H9 (cell line): ENCODE results near the gene RIOK2. TPM values are rescaled to one million over a fixed set of nuclear protein-coding genes. Genes with fewer than 3 reads are reported as not detected.

Experiments used
- DNase-seq: peaks from one replicate; pipeline ENCODE4 v3.0.0-alpha.2; 2017
- H2AFZ ChIP-seq: one replicate; pipeline ENCODE4 v1.6.1; 2013; ENCODE audit warnings: mild to moderate bottlenecking, low read length, control low read depth, moderate library complexity
- H2AK5ac ChIP-seq: 2 replicates; pipeline ENCODE4 v1.6.1; 2013; ENCODE audit warnings: low read length, control low read depth, mixed read lengths; ENCODE audit not compliant: insufficient read length
- H2BK120ac ChIP-seq: one replicate; pipeline ENCODE4 v1.6.1; 2013; ENCODE audit warnings: low read depth, mild to moderate bottlenecking, low read length, control low read depth, inconsistent platforms; ENCODE audit not compliant: poor library complexity, severe bottlenecking
- H2BK12ac ChIP-seq: 2 replicates; pipeline ENCODE4 v1.6.1; 2013; ENCODE audit warnings: low read length, control low read depth, mixed read lengths, low read depth; ENCODE audit not compliant: insufficient read length
- H2BK15ac ChIP-seq: 2 replicates; pipeline ENCODE4 v1.6.1; 2013; ENCODE audit warnings: low read depth, low read length, control low read depth
- H2BK20ac ChIP-seq: one replicate; pipeline ENCODE4 v1.6.1; 2013; ENCODE audit warnings: low read depth, mild to moderate bottlenecking, low read length, control low read depth, inconsistent platforms; ENCODE audit not compliant: poor library complexity, severe bottlenecking
- H2BK5ac ChIP-seq: 2 replicates; pipeline ENCODE4 v1.6.1; 2013; ENCODE audit warnings: low read length, control low read depth, mixed read lengths; ENCODE audit not compliant: insufficient read length
- H3K14ac ChIP-seq: 2 replicates; pipeline ENCODE4 v1.6.1; 2013; ENCODE audit warnings: low read length, control low read depth; ENCODE audit not compliant: insufficient read depth
- H3K18ac ChIP-seq: 2 replicates; pipeline ENCODE4 v1.6.1; 2013; ENCODE audit warnings: low read depth, mild to moderate bottlenecking, mixed read lengths, low read length, control low read depth; ENCODE audit not compliant: insufficient read length
- H3K23ac ChIP-seq: 2 replicates; pipeline ENCODE4 v1.6.1; 2013; ENCODE audit warnings: low read length, control low read depth, mixed read lengths, low read depth; ENCODE audit not compliant: insufficient read length
- H3K23me2 ChIP-seq: 2 replicates; pipeline ENCODE4 v1.6.1; 2013; ENCODE audit warnings: low read depth, mild to moderate bottlenecking, mixed read lengths, low read length, control low read depth; ENCODE audit not compliant: insufficient read length, poor library complexity, severe bottlenecking
- H3K27ac ChIP-seq: 2 replicates; pipeline ENCODE4 v1.5.1; 2013; ENCODE audit warnings: low read length, control low read depth, mixed read lengths, low read depth; ENCODE audit not compliant: insufficient read length
- H3K27me3 ChIP-seq: 2 replicates; pipeline ENCODE4 v1.6.1; 2013; ENCODE audit warnings: low read length, control low read depth, inconsistent platforms; ENCODE audit not compliant: insufficient read depth
- H3K4ac ChIP-seq: 2 replicates; pipeline ENCODE4 v1.6.1; 2013; ENCODE audit warnings: low read depth, mild to moderate bottlenecking, control low read depth, inconsistent platforms, low read length, moderate library complexity
- H3K4me1 ChIP-seq: 2 replicates; pipeline ENCODE4 v1.6.1; 2013; ENCODE audit warnings: low read length, control low read depth, inconsistent platforms; ENCODE audit not compliant: insufficient read depth
- H3K4me2 ChIP-seq: 2 replicates; pipeline ENCODE4 v1.6.1; 2013; ENCODE audit warnings: low read length, control low read depth, mixed read lengths; ENCODE audit not compliant: insufficient read length, insufficient read depth
- H3K56ac ChIP-seq: 2 replicates; pipeline ENCODE4 v1.6.1; 2013; ENCODE audit warnings: low read depth, mild to moderate bottlenecking, mixed read lengths, low read length, control low read depth; ENCODE audit not compliant: insufficient read length
- H3K79me1 ChIP-seq: 2 replicates; pipeline ENCODE4 v1.6.1; 2013; ENCODE audit warnings: low read depth, mild to moderate bottlenecking, moderate library complexity, low read length, control low read depth, inconsistent platforms; ENCODE audit not compliant: insufficient read depth, poor library complexity, severe bottlenecking
- H3K79me2 ChIP-seq: 2 replicates; pipeline ENCODE4 v1.6.1; 2013; ENCODE audit warnings: low read length, control low read depth, inconsistent platforms; ENCODE audit not compliant: insufficient read depth
- H3K9ac ChIP-seq: 2 replicates; pipeline ENCODE4 v1.6.1; 2013; ENCODE audit warnings: low read length, control low read depth, mixed read lengths; ENCODE audit not compliant: insufficient read length; ENCODE audit errors: extremely low read depth
- H3K9me3 ChIP-seq: one replicate; pipeline ENCODE4 v1.6.1; 2013; ENCODE audit warnings: low read depth, low read length, inconsistent platforms; ENCODE audit not compliant: control insufficient read depth
- H3T11ph ChIP-seq: one replicate; pipeline ENCODE4 v1.6.1; 2013; ENCODE audit warnings: mild to moderate bottlenecking, low read length, control low read depth, inconsistent platforms
- H4K20me1 ChIP-seq: one replicate; pipeline ENCODE4 v1.6.1; 2013; ENCODE audit not compliant: control insufficient read depth, insufficient read length, insufficient read depth
- H4K5ac ChIP-seq: 2 replicates; pipeline ENCODE4 v1.6.1; 2013; ENCODE audit warnings: low read depth, mild to moderate bottlenecking, mixed read lengths, low read length, control low read depth; ENCODE audit not compliant: insufficient read length
- H4K8ac ChIP-seq: replicated peaks from 2 replicates; pipeline ENCODE4 v1.6.1; 2013; ENCODE audit warnings: low read length, control low read depth, mixed read lengths, low read depth; ENCODE audit not compliant: insufficient read length
- H4K91ac ChIP-seq: 2 replicates; pipeline ENCODE4 v1.6.1; 2013; ENCODE audit warnings: low read depth, mild to moderate bottlenecking, moderate library complexity, mixed read lengths, low read length, control low read depth; ENCODE audit not compliant: insufficient read length
- H3K27ac Mint-ChIP-seq, 3 experiments: 2 replicates in 2 of 3; 3 replicates in 1 of 3; pipeline ENCODE4 v1.8.0; 2020 to 2021; ENCODE audit warnings: mixed read lengths in 3 of 3, mild to moderate bottlenecking in 1 of 3, moderate library complexity in 1 of 3
- H3K27me3 Mint-ChIP-seq: 2 replicates; pipeline ENCODE4 v1.8.0; 2021; ENCODE audit warnings: low read depth, mild to moderate bottlenecking, moderate library complexity, mixed read lengths
- H3K36me3 Mint-ChIP-seq, 3 experiments: 2 replicates in 2 of 3; 3 replicates in 1 of 3; pipeline ENCODE4 v1.8.0; 2020 to 2021; ENCODE audit warnings: low read depth in 3 of 3, mixed read lengths in 3 of 3; ENCODE audit not compliant: insufficient read depth in 1 of 3
- H3K4me1 Mint-ChIP-seq, 2 experiments: 2 replicates each; pipeline ENCODE4 v1.8.0; 2020; ENCODE audit warnings: mixed read lengths in 2 of 2
- H3K4me3 Mint-ChIP-seq, 2 experiments: 2 replicates in 1 of 2; 3 replicates in 1 of 2; pipeline ENCODE4 v1.8.0; 2020 to 2021; ENCODE audit warnings: mild to moderate bottlenecking in 2 of 2, mixed read lengths in 2 of 2, moderate library complexity in 1 of 2
- H3K9me3 Mint-ChIP-seq, 2 experiments: 2 replicates in 1 of 2; 3 replicates in 1 of 2; pipeline ENCODE4 v1.8.0; 2020; ENCODE audit warnings: mild to moderate bottlenecking in 2 of 2, mixed read lengths in 2 of 2, moderate library complexity in 1 of 2
- CTCF ChIP-seq: fragments of 200-600 bp; sonication (generic); conservative IDR thresholded peaks from 3 replicates; pipeline ENCODE4 v1.8.0; 2021; ENCODE audit warnings: antibody characterized with exemption, mild to moderate bottlenecking
- WGBS: extraction: QIAGEN DNeasy Blood & Tissue Kit; methylation state at CpG from one replicate; pipeline ENCODE4 v1.1.7; 2013; ENCODE audit warnings: missing lambda C conversion rate, low lambda C conversion rate, mixed read lengths; ENCODE audit not compliant: insufficient read length; ENCODE audit errors: extremely low coverage; 5-methylcytosine and 5-hydroxymethylcytosine counted together
- total RNA-seq: library from RNA; stranded (reverse); gene quantifications from 2 replicates; pipeline ENCODE4 v1.2.1, GENCODE V29; 2021

Gene RIOK2
- total RNA-seq, 1 experiment from 2014 or later, result 39.5 TPM

GRCh38 chr5:97163790-97164285 lies 19.2 kb downstream of the RIOK2 start:
- Histone ChIP-seq H3K27ac (no peak overlapping the region), H3K23me2 (no peaks in the 10 kb centered on the region), H2BK12ac (no peak overlapping the region), H3K4me1 (no peaks in the 10 kb centered on the region), H3K56ac (no peak overlapping the region), H3K4me2 (no peak overlapping the region), H3K18ac (no peak overlapping the region), H3T11ph (no peak overlapping the region), H3K4ac (no peak overlapping the region), H2BK20ac (no peak overlapping the region), H2AFZ (no peak overlapping the region), H2BK120ac (no peak overlapping the region), H3K9ac (no peak overlapping the region), H3K79me1 (no peaks in the 10 kb centered on the region), H4K8ac (no peak overlapping the region), H4K91ac (no peak overlapping the region), H2BK5ac (no peak overlapping the region), H4K20me1 (no peaks in the 10 kb centered on the region), H4K5ac (no peak overlapping the region), H3K14ac (no peak overlapping the region), H3K79me2 (no peaks in the 10 kb centered on the region), H2BK15ac (no peak overlapping the region), H3K9me3 (no peaks in the 10 kb centered on the region), H2AK5ac (no peak overlapping the region), H3K27me3 (no peaks in the 10 kb centered on the region), H3K23ac (no peak overlapping the region)
- no peak overlapping the region for H3K27ac Mint-ChIP-seq
- DNase-seq, result no peak
- H3K27me3 Mint-ChIP-seq, result no peaks in the 10 kb centered on the region
- no CpG with 5 or more reads among the region's 5 CpGs for WGBS
- no peak for TF ChIP-seq CTCF
- H3K4me3 Mint-ChIP-seq, result no peak overlapping the region
- H3K9me3 Mint-ChIP-seq, result peaks cover 0 to under 1% of the 10 kb centered on the region in 2 experiments; a peak in 1 of 5 replicates
- H3K4me1 Mint-ChIP-seq, result no peaks in the 10 kb centered on the region
- peaks cover 15 to 56% (median 32%) of the 10 kb centered on the region in 3 experiments; a peak in 6 of 7 replicates for H3K36me3 Mint-ChIP-seq
